Karpas-422 (cell line): ENCODE results near the gene CLEC17A. TPM values are rescaled to one million over a fixed set of nuclear protein-coding genes. Genes with fewer than 3 reads are reported as not detected.

ENCODE experiments used
- DNase-seq: peaks from one replicate; pipeline ENCODE4 v3.0.0-alpha.2; 2015
- H2AFZ ChIP-seq: fragments of 200-600 bp; sonication (generic); 2 replicates; pipeline ENCODE4 v1.6.1; 2014; ENCODE audit warnings: antibody characterized with exemption, low read length, mixed read lengths
- H3K27ac ChIP-seq: fragments of 200-600 bp; sonication (generic); 2 replicates; pipeline ENCODE4 v1.5.1; 2014; ENCODE audit warnings: mild to moderate bottlenecking, low read length, moderate library complexity
- H3K27me3 ChIP-seq: fragments of 200-600 bp; sonication (generic); 2 replicates; pipeline ENCODE4 v1.6.1; 2014; ENCODE audit warnings: low read length, mixed read lengths
- H3K36me3 ChIP-seq: fragments of 200-600 bp; sonication (generic); 2 replicates; pipeline ENCODE4 v1.6.1; 2014; ENCODE audit warnings: low read length, mixed read lengths; ENCODE audit not compliant: insufficient read depth
- H3K4me1 ChIP-seq: fragments of 200-600 bp; sonication (generic); 2 replicates; pipeline ENCODE4 v1.6.1; 2014; ENCODE audit warnings: mild to moderate bottlenecking, low read length, mixed read lengths
- H3K4me2 ChIP-seq: fragments of 200-600 bp; sonication (generic); 2 replicates; pipeline ENCODE4 v1.6.1; 2014; ENCODE audit warnings: low read length, low read depth, mild to moderate bottlenecking; ENCODE audit not compliant: poor library complexity, severe bottlenecking
- H3K4me3 ChIP-seq: fragments of 200-600 bp; sonication (generic); 2 replicates; pipeline ENCODE4 v1.5.1; 2014; ENCODE audit warnings: mild to moderate bottlenecking, antibody characterized with exemption, low read length, mixed read lengths
- H3K79me2 ChIP-seq: fragments of 200-600 bp; sonication (generic); 2 replicates; pipeline ENCODE4 v1.6.1; 2014; ENCODE audit warnings: mild to moderate bottlenecking, low read length, mixed read lengths
- H3K9ac ChIP-seq: fragments of 200-600 bp; sonication (generic); 2 replicates; pipeline ENCODE4 v1.6.0; 2014; ENCODE audit warnings: low read length
- H3K9me2 ChIP-seq: fragments of 200-600 bp; sonication (generic), shearing (Covaris generic); replicated peaks from 2 replicates; pipeline ENCODE4 v1.6.0; 2014; ENCODE audit warnings: mild to moderate bottlenecking, low read length, moderate library complexity; ENCODE audit not compliant: insufficient read depth
- H3K9me3 ChIP-seq: fragments of 300-700, 200-600 bp; sonication (generic); 2 replicates; pipeline ENCODE4 v1.6.1; 2014; ENCODE audit warnings: low read length, mixed read lengths
- H4K20me1 ChIP-seq: fragments of 200-600 bp; sonication (generic); 2 replicates; pipeline ENCODE4 v1.6.1; 2014; ENCODE audit warnings: mild to moderate bottlenecking, antibody characterized with exemption, low read length, low read depth; ENCODE audit not compliant: insufficient read depth
- small RNA-seq: library from RNA; depleted of rRNA; stranded (forward); fragments of <200 nt; gene quantifications from one replicate; pipeline ENCODE3, GENCODE V24; 2014
- total RNA-seq: library from RNA; depleted of rRNA; stranded (reverse); fragments of >200 nt; shearing (Covaris generic); gene quantifications from 2 replicates; pipeline ENCODE4 v1.2.3, GENCODE V29; 2014; ENCODE audit warnings: low replicate concordance; rRNA removed

CLEC17A gene
- total RNA-seq, 1 experiment from 2014 or later: 7.4 TPM

GRCh38 chr19:14655726-14656125 lies 72.8 kb downstream of the CLEC17A start:
- Histone ChIP-seq H3K9me2 (no peaks in the 10 kb centered on the region), H3K4me1 (no peaks in the 10 kb centered on the region), H3K9me3 (no peaks in the 10 kb centered on the region), H3K9ac (no peak overlapping the region), H2AFZ (no peak overlapping the region), H3K36me3 (no peaks in the 10 kb centered on the region), H3K79me2 (no peaks in the 10 kb centered on the region), H3K4me3 (no peak overlapping the region), H3K27me3 (no peaks in the 10 kb centered on the region), H3K27ac (no peak overlapping the region), H3K4me2 (no peak overlapping the region), H4K20me1 (no peaks in the 10 kb centered on the region)
- no peak for DNase-seq

GRCh38 chr19:14659874-14660489 lies 77.1 kb downstream of the CLEC17A start:
- no peak overlapping the region for H3K4me3 ChIP-seq
- no peaks in the 10 kb centered on the region for H4K20me1 ChIP-seq
- H3K4me2 ChIP-seq: no peak overlapping the region
- no peaks in the 10 kb centered on the region for H3K4me1 ChIP-seq
- H3K27me3 ChIP-seq: no peaks in the 10 kb centered on the region
- H3K9me2 ChIP-seq: no peaks in the 10 kb centered on the region
- H3K79me2 ChIP-seq: no peaks in the 10 kb centered on the region
- H3K27ac ChIP-seq: no peak overlapping the region
- DNase-seq: no peak
- no peaks in the 10 kb centered on the region for H3K36me3 ChIP-seq
- H2AFZ ChIP-seq: no peak overlapping the region
- no peak overlapping the region for H3K9ac ChIP-seq
- H3K9me3 ChIP-seq: no peaks in the 10 kb centered on the region

GRCh38 chr19:14661372-14661924 lies 78.6 kb downstream of the CLEC17A start:
- Histone ChIP-seq H3K9me2 (no peaks in the 10 kb centered on the region), H3K4me3 (no peak overlapping the region), H3K9ac (no peak overlapping the region), H3K4me1 (no peaks in the 10 kb centered on the region), H3K27me3 (no peaks in the 10 kb centered on the region), H3K4me2 (no peak overlapping the region), H3K9me3 (no peaks in the 10 kb centered on the region), H3K36me3 (no peaks in the 10 kb centered on the region), H2AFZ (no peak overlapping the region), H3K27ac (no peak overlapping the region), H4K20me1 (no peaks in the 10 kb centered on the region), H3K79me2 (no peaks in the 10 kb centered on the region)
- DNase-seq: no peak

Small RNA genes lying within 50 kb of the gene (small RNA-seq; reads per million reads assigned to genes)
- gene AC022149.2 (not detected), gene RN7SL842P (not detected)

Other genes with a start within 250 kb of the CLEC17A start
- not detected in 2 replicates for gene ADGRE5, start 201.6 kb upstream of the CLEC17A start, total RNA-seq
- gene DDX39A, start 163.7 kb upstream of the CLEC17A start, total RNA-seq: 92.4 and 151 TPM in 2 replicates
- 66.3 and 186 TPM in 2 replicates for gene PKN1, start 149.8 kb upstream of the CLEC17A start, total RNA-seq
- not detected in 2 replicates for gene PTGER1, start 107.7 kb upstream of the CLEC17A start, total RNA-seq
- gene GIPC1, start 87.0 kb upstream of the CLEC17A start, total RNA-seq: 1.9 and 4.6 TPM in 2 replicates
- gene DNAJB1, start 64.7 kb upstream of the CLEC17A start, total RNA-seq: 39.7 and 49.0 TPM in 2 replicates
- 45.1 and 81.4 TPM in 2 replicates for gene TECR, start 53.5 kb upstream of the CLEC17A start, total RNA-seq
- 230 and 370 TPM in 2 replicates for gene NDUFB7, start 11.0 kb upstream of the CLEC17A start, total RNA-seq
- gene ADGRE3, start 91.8 kb downstream of the CLEC17A start, total RNA-seq: 0.30 TPM in 1 of 2 replicates, not detected in the other
- 22.2 and 27.9 TPM in 2 replicates for gene ZNF333, start 107.0 kb downstream of the CLEC17A start, total RNA-seq
- not detected in 2 replicates for gene ADGRE2, start 195.5 kb downstream of the CLEC17A start, total RNA-seq